Karpas-422 (cell line): ENCODE results near the gene CDPF1. TPM values are rescaled to one million over a fixed set of nuclear protein-coding genes. Genes with fewer than 3 reads are reported as not detected.

Source experiments
- DNase-seq: peaks from one replicate; pipeline ENCODE4 v3.0.0-alpha.2; 2015
- H2AFZ ChIP-seq: fragments of 200-600 bp; sonication (generic); 2 replicates; pipeline ENCODE4 v1.6.1; 2014; ENCODE audit warnings: antibody characterized with exemption, low read length, mixed read lengths
- H3K27ac ChIP-seq: fragments of 200-600 bp; sonication (generic); 2 replicates; pipeline ENCODE4 v1.5.1; 2014; ENCODE audit warnings: mild to moderate bottlenecking, low read length, moderate library complexity
- H3K27me3 ChIP-seq: fragments of 200-600 bp; sonication (generic); 2 replicates; pipeline ENCODE4 v1.6.1; 2014; ENCODE audit warnings: low read length, mixed read lengths
- H3K36me3 ChIP-seq: fragments of 200-600 bp; sonication (generic); 2 replicates; pipeline ENCODE4 v1.6.1; 2014; ENCODE audit warnings: low read length, mixed read lengths; ENCODE audit not compliant: insufficient read depth
- H3K4me1 ChIP-seq: fragments of 200-600 bp; sonication (generic); 2 replicates; pipeline ENCODE4 v1.6.1; 2014; ENCODE audit warnings: mild to moderate bottlenecking, low read length, mixed read lengths
- H3K4me2 ChIP-seq: fragments of 200-600 bp; sonication (generic); 2 replicates; pipeline ENCODE4 v1.6.1; 2014; ENCODE audit warnings: low read length, low read depth, mild to moderate bottlenecking; ENCODE audit not compliant: poor library complexity, severe bottlenecking
- H3K4me3 ChIP-seq: fragments of 200-600 bp; sonication (generic); 2 replicates; pipeline ENCODE4 v1.5.1; 2014; ENCODE audit warnings: mild to moderate bottlenecking, antibody characterized with exemption, low read length, mixed read lengths
- H3K79me2 ChIP-seq: fragments of 200-600 bp; sonication (generic); 2 replicates; pipeline ENCODE4 v1.6.1; 2014; ENCODE audit warnings: mild to moderate bottlenecking, low read length, mixed read lengths
- H3K9ac ChIP-seq: fragments of 200-600 bp; sonication (generic); 2 replicates; pipeline ENCODE4 v1.6.0; 2014; ENCODE audit warnings: low read length
- H3K9me2 ChIP-seq: fragments of 200-600 bp; sonication (generic), shearing (Covaris generic); replicated peaks from 2 replicates; pipeline ENCODE4 v1.6.0; 2014; ENCODE audit warnings: mild to moderate bottlenecking, low read length, moderate library complexity; ENCODE audit not compliant: insufficient read depth
- H3K9me3 ChIP-seq: fragments of 300-700, 200-600 bp; sonication (generic); 2 replicates; pipeline ENCODE4 v1.6.1; 2014; ENCODE audit warnings: low read length, mixed read lengths
- H4K20me1 ChIP-seq: fragments of 200-600 bp; sonication (generic); 2 replicates; pipeline ENCODE4 v1.6.1; 2014; ENCODE audit warnings: mild to moderate bottlenecking, antibody characterized with exemption, low read length, low read depth; ENCODE audit not compliant: insufficient read depth
- total RNA-seq: library from RNA; depleted of rRNA; stranded (reverse); fragments of >200 nt; shearing (Covaris generic); gene quantifications from 2 replicates; pipeline ENCODE4 v1.2.3, GENCODE V29; 2014; ENCODE audit warnings: low replicate concordance

The CDPF1 gene
- total RNA-seq, 1 experiment from 2014 or later: 9.8 TPM

DNA sequence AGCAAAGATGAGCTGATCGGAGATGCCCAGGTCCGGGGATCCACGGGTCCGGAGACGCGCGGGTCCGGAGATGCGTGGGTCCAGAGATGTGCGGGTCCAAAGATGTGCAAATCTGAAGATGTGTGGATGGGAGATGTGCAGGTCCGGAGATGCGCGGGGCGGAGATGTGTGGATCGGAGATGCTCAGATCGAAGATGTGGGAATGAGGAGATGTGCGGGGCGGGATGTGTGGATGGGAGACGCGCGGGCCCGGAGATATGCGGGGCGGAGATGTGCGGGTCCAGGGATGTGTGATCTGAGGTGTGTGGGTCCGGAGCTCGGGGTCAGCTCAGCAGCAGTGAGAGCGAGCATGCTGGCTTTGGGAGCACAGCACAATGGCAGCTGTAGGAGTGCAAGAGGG is 35.5 kb downstream of the CDPF1 start:
- DNase-seq: no peak

DNA sequence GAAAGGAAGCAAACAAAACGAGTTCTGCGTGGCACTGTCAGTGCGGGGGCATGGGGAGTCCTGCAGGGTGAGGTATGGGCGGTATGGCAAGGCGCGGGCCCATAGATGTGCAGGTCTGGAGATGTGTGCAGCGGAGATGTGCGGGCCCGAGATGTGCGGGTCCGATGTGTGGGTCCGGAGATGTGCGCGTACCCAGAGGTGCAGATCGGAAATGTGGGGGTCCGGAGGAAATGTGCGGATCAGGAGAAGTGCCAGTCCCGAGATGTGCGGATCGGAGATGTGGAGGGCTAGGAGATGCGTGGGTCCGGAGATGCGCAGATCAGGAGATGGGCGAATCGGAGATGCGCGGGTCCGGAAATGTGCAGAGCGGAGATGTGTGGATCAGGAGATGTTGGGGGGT is 35.9 kb downstream of the CDPF1 start:
- H3K4me1 ChIP-seq: no peaks in the 10 kb centered on the region
- no peaks in the 10 kb centered on the region for H3K9me2 ChIP-seq
- no peak overlapping the region for H3K4me2 ChIP-seq
- no peak for DNase-seq
- no peaks in the 10 kb centered on the region for H3K27me3 ChIP-seq
- H3K4me3 ChIP-seq: no peak overlapping the region
- H3K36me3 ChIP-seq: peaks cover 8% of the 10 kb centered on the region
- H3K79me2 ChIP-seq: no peaks in the 10 kb centered on the region
- no peak overlapping the region for H2AFZ ChIP-seq
- no peak overlapping the region for H3K9ac ChIP-seq
- no peaks in the 10 kb centered on the region for H4K20me1 ChIP-seq
- no peak overlapping the region for H3K27ac ChIP-seq
- no peaks in the 10 kb centered on the region for H3K9me3 ChIP-seq

More for the DNA sequence above, 35.5 kb downstream of the CDPF1 start:
- no peaks in the 10 kb centered on the region for H3K4me1 ChIP-seq
- H3K4me2 ChIP-seq: no peak overlapping the region
- H4K20me1 ChIP-seq: no peaks in the 10 kb centered on the region
- no peaks in the 10 kb centered on the region for H3K9me2 ChIP-seq
- no peaks in the 10 kb centered on the region for H3K27me3 ChIP-seq
- H3K4me3 ChIP-seq: no peak overlapping the region
- H3K36me3 ChIP-seq: peaks cover 11% of the 10 kb centered on the region
- H2AFZ ChIP-seq: no peak overlapping the region
- H3K9me3 ChIP-seq: no peaks in the 10 kb centered on the region
- no peak overlapping the region for H3K27ac ChIP-seq
- H3K79me2 ChIP-seq: no peaks in the 10 kb centered on the region
- no peak overlapping the region for H3K9ac ChIP-seq

- Histone ChIP-seq H3K9me3 (no peaks in the 10 kb centered on the region), H3K27ac (no peak overlapping the region), H3K4me1 (no peaks in the 10 kb centered on the region), H3K4me2 (no peak overlapping the region), H2AFZ (no peak overlapping the region), H3K9ac (no peak overlapping the region), H4K20me1 (no peaks in the 10 kb centered on the region), H3K36me3 (peaks cover 7% of the 10 kb centered on the region; the same call in 1 of the 2 replicates), H3K4me3 (no peak overlapping the region), H3K9me2 (no peaks in the 10 kb centered on the region), H3K79me2 (no peaks in the 10 kb centered on the region), H3K27me3 (no peaks in the 10 kb centered on the region)
- no peak for DNase-seq
These were observed 37.0 kb downstream of the CDPF1 start for GRCh38 chr22:46213052-46213451.

DNA sequence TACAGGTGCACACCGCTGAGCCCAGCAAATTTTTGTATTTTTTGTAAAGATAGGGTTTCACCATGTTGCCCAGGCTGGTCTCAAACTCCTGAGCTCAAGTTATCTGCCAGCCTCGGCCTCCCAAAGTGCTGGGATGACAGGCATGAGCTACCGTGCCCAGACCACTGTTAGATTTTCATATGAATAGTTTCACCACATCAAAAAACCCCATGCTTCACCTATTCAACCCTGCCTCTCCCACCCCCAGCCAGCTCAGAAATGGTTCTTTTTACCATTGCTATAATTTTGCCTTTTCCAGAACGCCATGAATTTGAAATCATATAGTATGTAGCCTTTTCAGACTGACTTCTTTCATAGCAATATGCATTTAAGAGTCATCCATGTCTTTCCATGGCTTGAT is 37.9 kb downstream of the CDPF1 start:
- Histone ChIP-seq H3K4me2 (no peak overlapping the region), H2AFZ (no peak overlapping the region), H3K9me3 (no peaks in the 10 kb centered on the region), H3K4me1 (no peaks in the 10 kb centered on the region), H3K9ac (no peak overlapping the region), H3K36me3 (peaks cover 7% of the 10 kb centered on the region; the same call in 1 of the 2 replicates), H3K79me2 (no peaks in the 10 kb centered on the region), H3K27me3 (no peaks in the 10 kb centered on the region), H4K20me1 (no peaks in the 10 kb centered on the region), H3K9me2 (no peaks in the 10 kb centered on the region), H3K4me3 (no peak overlapping the region), H3K27ac (no peak overlapping the region)
- no peak for DNase-seq

- Histone ChIP-seq H3K9me3 (no peaks in the 10 kb centered on the region), H3K27ac (no peak overlapping the region), H3K4me1 (no peaks in the 10 kb centered on the region), H3K4me2 (no peak overlapping the region), H3K36me3 (peaks cover 11% of the 10 kb centered on the region), H4K20me1 (no peaks in the 10 kb centered on the region), H3K9ac (no peak overlapping the region), H3K9me2 (no peaks in the 10 kb centered on the region), H2AFZ (no peak overlapping the region), H3K4me3 (no peak overlapping the region), H3K27me3 (no peaks in the 10 kb centered on the region), H3K79me2 (no peaks in the 10 kb centered on the region)
- no peak for DNase-seq
These were observed 40.8 kb downstream of the CDPF1 start for GRCh38 chr22:46209262-46209661.

DNA sequence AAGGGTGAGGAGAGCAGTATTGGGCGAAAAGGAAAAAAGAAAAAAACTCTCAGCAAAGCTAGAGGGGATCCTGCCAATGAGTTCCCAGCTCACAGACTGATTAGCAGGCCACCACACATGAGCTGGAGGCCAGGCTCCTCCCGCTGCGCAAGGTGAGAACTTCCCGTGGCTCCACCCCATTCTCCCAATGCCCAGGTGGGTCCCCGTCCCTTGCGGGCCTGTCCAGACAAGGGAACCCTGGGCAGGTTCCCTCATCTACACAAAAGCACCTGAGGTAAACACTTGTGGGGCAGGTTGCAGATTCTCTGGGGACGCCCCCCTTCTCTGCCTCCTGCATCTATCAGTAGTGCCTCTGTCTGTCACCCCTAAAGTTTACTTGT is 46.5 kb downstream of the CDPF1 start:
- no peak overlapping the region for H3K4me2 ChIP-seq

GRCh38 chr22:46202897-46203600 is 47.0 kb downstream of the CDPF1 start:
- Histone ChIP-seq H4K20me1 (no peaks in the 10 kb centered on the region), H3K9me2 (no peaks in the 10 kb centered on the region), H3K36me3 (peaks cover 15% of the 10 kb centered on the region), H3K27me3 (no peaks in the 10 kb centered on the region), H3K27ac (no peak overlapping the region), H3K4me2 (no peak overlapping the region), H3K4me3 (no peak overlapping the region), H3K9ac (no peak overlapping the region), H3K79me2 (no peaks in the 10 kb centered on the region), H2AFZ (no peak overlapping the region), H3K4me1 (no peaks in the 10 kb centered on the region), H3K9me3 (no peaks in the 10 kb centered on the region)
- DNase-seq: no peak

More for the DNA sequence above, 46.5 kb downstream of the CDPF1 start:
- no peaks in the 10 kb centered on the region for H3K79me2 ChIP-seq
- H3K9ac ChIP-seq: no peak overlapping the region
- H4K20me1 ChIP-seq: no peaks in the 10 kb centered on the region
- H2AFZ ChIP-seq: no peak overlapping the region
- no peaks in the 10 kb centered on the region for H3K9me2 ChIP-seq
- no peak overlapping the region for H3K4me3 ChIP-seq
- no peaks in the 10 kb centered on the region for H3K9me3 ChIP-seq
- no peak for DNase-seq
- H3K27me3 ChIP-seq: no peaks in the 10 kb centered on the region
- H3K36me3 ChIP-seq: peaks cover 15% of the 10 kb centered on the region
- H3K27ac ChIP-seq: no peak overlapping the region
- H3K4me1 ChIP-seq: no peaks in the 10 kb centered on the region

DNA sequence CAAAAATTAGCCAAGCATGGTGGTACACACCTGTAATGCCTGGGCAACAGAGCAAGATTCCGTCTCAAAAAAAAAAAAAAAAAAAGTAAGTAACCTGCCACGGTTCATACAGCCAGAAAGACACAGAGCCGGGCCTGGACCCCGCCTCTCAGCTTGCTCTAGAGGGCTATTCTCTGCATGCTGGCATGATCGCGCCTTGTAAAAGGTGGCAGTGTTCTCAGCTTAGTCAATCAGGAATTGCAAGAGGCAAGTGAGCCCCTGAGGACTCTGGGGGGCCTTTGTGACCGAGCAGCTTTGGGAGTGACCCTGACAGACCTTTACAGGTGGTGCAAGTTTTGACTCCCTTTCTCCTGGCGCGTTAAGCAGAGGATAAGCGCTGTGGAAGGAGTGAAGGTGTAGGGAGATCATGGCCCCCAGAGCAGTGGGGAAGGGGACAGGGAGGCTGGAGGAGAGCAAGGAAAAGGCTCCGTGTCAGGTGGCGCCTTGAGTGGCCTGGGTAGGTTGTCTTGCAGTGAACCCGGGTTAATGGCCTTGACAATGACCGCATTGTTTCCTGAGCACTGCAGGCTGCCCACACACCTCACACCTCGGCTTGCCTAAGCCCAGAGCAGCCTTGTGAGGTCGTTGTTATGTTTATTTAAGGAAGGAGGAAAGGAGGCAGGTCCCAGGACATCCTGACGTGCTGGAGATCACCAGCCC is 48.9 kb downstream of the CDPF1 start:
- Histone ChIP-seq H3K9ac (no peak overlapping the region), H4K20me1 (no peaks in the 10 kb centered on the region), H3K4me2 (no peak overlapping the region), H3K27me3 (no peaks in the 10 kb centered on the region), H3K9me3 (no peaks in the 10 kb centered on the region), H3K9me2 (no peaks in the 10 kb centered on the region), H3K79me2 (no peaks in the 10 kb centered on the region), H2AFZ (no peak overlapping the region), H3K36me3 (peaks cover 15% of the 10 kb centered on the region), H3K4me1 (no peaks in the 10 kb centered on the region), H3K4me3 (no peak overlapping the region), H3K27ac (no peak overlapping the region)
- DNase-seq: no peak
